ENCODE data around the gene CTNNA3. TPM values are rescaled to one million over a fixed set of nuclear protein-coding genes. Genes with fewer than 3 reads are reported as not detected.

Gene CTNNA3
- total RNA-seq, 1 experiment from 2014 or later, result 0.85 TPM

GRCh38 chr10:66398669-66399068 is 1297.3 kb downstream of the CTNNA3 start:
- Histone ChIP-seq H3K27ac (ENCODE audit: low read length) (no peak overlapping the region), H3K4me1 (ENCODE audit: control insufficient read depth, insufficient read depth, low read length) (no peaks in the 10 kb centered on the region), H3K9me3 (ENCODE audit: control insufficient read depth, insufficient read depth, low read depth, low read length) (no peaks in the 10 kb centered on the region; the same call in 1 of the 2 replicates), H3K4me3 (ENCODE audit: low read depth in 2 of 2, low read length in 2 of 2) (no peak overlapping the region), H3K36me3 (ENCODE audit: control insufficient read depth, insufficient read depth, low read length) (no peaks in the 10 kb centered on the region), H3K27me3 (ENCODE audit: control insufficient read depth, insufficient read depth, low read length) (no peaks in the 10 kb centered on the region)
- in situ Hi-C loops (cut with HindIII; ENCODE audit: low pct_unique_long_range_greater_than_20kb, low sequenced_read_pairs) (no loop called here), intact Hi-C loops (cut with micrococcal nuclease; ENCODE audit: unreplicated experiment) (no loop called here)
- ATAC-seq (no peak), DNase-seq (ENCODE audit: low read depth, low spot score) (no peak)
- POLR2A ChIA-PET, result no interaction called here
- BruUV-seq (replicated peaks), result no TSS peak
- TF ChIP-seq SIN3A (IDR thresholded peaks at IDR 0.05; ENCODE audit: borderline replicate concordance, insufficient read depth, low read depth, low read length) (no peak), CTCF (IDR thresholded peaks at IDR 0.05) (no peak), TCF7L2 (IDR thresholded peaks at IDR 0.05; ENCODE audit: low read depth, low read length) (no peak), POLR2AphosphoS5 (IDR thresholded peaks at IDR 0.05; ENCODE audit: low read depth, low read length) (no peak), REST (IDR thresholded peaks at IDR 0.05; ENCODE audit: insufficient read depth in 1 of 2, low read depth in 2 of 2, low read length in 1 of 2) (no peak)
- CTCF ChIA-PET, result no interaction called here

- BruUV-seq (replicated peaks), result no TSS peak
- CTCF ChIA-PET, result no interaction called here
- TF ChIP-seq REST (IDR thresholded peaks at IDR 0.05; ENCODE audit: insufficient read depth in 1 of 2, low read depth in 2 of 2, low read length in 1 of 2) (no peak), POLR2AphosphoS5 (IDR thresholded peaks at IDR 0.05; ENCODE audit: low read depth, low read length) (no peak), SIN3A (IDR thresholded peaks at IDR 0.05; ENCODE audit: borderline replicate concordance, insufficient read depth, low read depth, low read length) (no peak)
- Histone ChIP-seq H3K4me3 (ENCODE audit: low read depth in 2 of 2, low read length in 2 of 2) (no peak overlapping the region), H3K4me1 (ENCODE audit: control insufficient read depth, insufficient read depth, low read length) (no peaks in the 10 kb centered on the region), H3K27me3 (ENCODE audit: control insufficient read depth, insufficient read depth, low read length) (no peaks in the 10 kb centered on the region), H3K27ac (ENCODE audit: low read length) (no peak overlapping the region), H3K36me3 (ENCODE audit: control insufficient read depth, insufficient read depth, low read length) (no peaks in the 10 kb centered on the region), H3K9me3 (ENCODE audit: control insufficient read depth, insufficient read depth, low read depth, low read length) (peaks cover 4% of the 10 kb centered on the region; the same call in 1 of the 2 replicates)
- in situ Hi-C loops (cut with HindIII; ENCODE audit: low pct_unique_long_range_greater_than_20kb, low sequenced_read_pairs) (no loop called here), intact Hi-C loops (cut with micrococcal nuclease; ENCODE audit: unreplicated experiment) (no loop called here)
- POLR2A ChIA-PET, result interaction anchor here (0.6 to 0.7 kb wide), 2 partner anchors 1752 to 1762 kb away, joined by 3 to 10 read pairs; no protein-coding TSS in a partner anchor
- ATAC-seq (no peak), DNase-seq (ENCODE audit: low read depth, low spot score) (no peak)
Measured at GRCh38 chr10:66394342-66395063, 1301.5 kb downstream of the CTNNA3 start.
